Caco-2 (cell line): ENCODE data around the gene P3H2. TPM values are rescaled to one million over a fixed set of nuclear protein-coding genes. Genes with fewer than 3 reads are reported as not detected.

Source experiments
- BruUV-seq: library from RNA; stranded (reverse); fragments of 400-500 nt; replicated peaks from 2 replicates; lab custom pipeline; 2021; lab: Mats Ljungman, UMichigan
- CTCF ChIA-PET: fragments of 300-600 bp; sonication (Branson Sonifier 250); formaldehyde crosslinking; loops from one replicate; lab custom pipeline; 2022; ENCODE audit warnings: antibody characterized with exemption; lab: Charles Lee
- POLR2A ChIA-PET: fragments of 300-600 bp; sonication (Branson Sonifier 250); formaldehyde crosslinking; loops from one replicate; lab custom pipeline; 2022; ENCODE audit warnings: antibody characterized with exemption; lab: Charles Lee
- DNase-seq, 2 experiments: peaks; one replicate each; pipeline versions ENCODE4 v3.0.0 to v3.0.0-alpha.2; 2020 to 2022
- H3K27me3 ChIP-seq: replicated peaks from 2 replicates; pipeline ENCODE4 v1.6.0; 2011; ENCODE audit warnings: low read length; ENCODE audit not compliant: control insufficient read depth, insufficient read depth
- H3K36me3 ChIP-seq: 2 replicates; pipeline ENCODE4 v1.5.1; 2011; ENCODE audit warnings: low read length; ENCODE audit not compliant: control insufficient read depth, insufficient read depth
- H3K4me1 ChIP-seq: fragments of 250-450 bp; sonication (Bioruptor Pico); 2 replicates; pipeline ENCODE4 v1.5.1; 2020; ENCODE audit warnings: mild to moderate bottlenecking
- H3K4me3 ChIP-seq: 2 replicates; pipeline ENCODE4 v1.5.1; 2011; ENCODE audit warnings: low read depth, mild to moderate bottlenecking, control low read depth, low read length
- H3K9me3 ChIP-seq: fragments of 250-450 bp; sonication (Bioruptor Pico); 2 replicates; pipeline ENCODE4 v1.5.1; 2020; ENCODE audit warnings: mild to moderate bottlenecking, moderate library complexity
- H3K27ac Mint-ChIP-seq: one replicate; pipeline ENCODE4 v1.8.0; 2022; ENCODE audit warnings: mixed read lengths; ENCODE audit not compliant: unreplicated experiment
- H3K27me3 Mint-ChIP-seq: one replicate; pipeline ENCODE4 v1.8.0; 2022; ENCODE audit warnings: mixed read lengths; ENCODE audit not compliant: insufficient read depth, unreplicated experiment
- H3K36me3 Mint-ChIP-seq: one replicate; pipeline ENCODE4 v1.8.0; 2022; ENCODE audit warnings: mild to moderate bottlenecking, mixed read lengths; ENCODE audit not compliant: insufficient read depth, unreplicated experiment
- H3K4me1 Mint-ChIP-seq: one replicate; pipeline ENCODE4 v1.8.0; 2022; ENCODE audit warnings: low read depth, mixed read lengths; ENCODE audit not compliant: unreplicated experiment
- H3K4me3 Mint-ChIP-seq: one replicate; pipeline ENCODE4 v1.8.0; 2022; ENCODE audit warnings: mild to moderate bottlenecking, moderate library complexity, mixed read lengths; ENCODE audit not compliant: unreplicated experiment
- H3K9me3 Mint-ChIP-seq: one replicate; pipeline ENCODE4 v1.8.0; 2022; ENCODE audit warnings: mixed read lengths; ENCODE audit not compliant: unreplicated experiment
- CTCF ChIP-seq, 2 experiments: fragments of 200-600 bp in 1 of 2; IDR thresholded peaks; 1 replicate in 1 of 2; 2 replicates in 1 of 2; pipeline versions ENCODE4 v1.5.1 to v1.8.0; 2011 to 2022; ENCODE audit warnings: antibody characterized with exemption in 1 of 2, control low read depth in 1 of 2, inconsistent platforms in 1 of 2, low read depth in 1 of 2, low read length in 1 of 2, mild to moderate bottlenecking in 1 of 2, moderate library complexity in 1 of 2; ENCODE audit not compliant: insufficient read depth in 1 of 2, severe bottlenecking in 1 of 2, unreplicated experiment in 1 of 2
- intact Hi-C: fragments of 100-400 bp; cut with micrococcal nuclease; formaldehyde crosslinking; loops from one replicate; pipeline ENCODE4 v1.10.0; 2022; ENCODE audit not compliant: unreplicated experiment
- total RNA-seq: library from RNA; stranded (reverse); gene quantifications from 2 replicates; pipeline ENCODE4 v1.2.3, GENCODE V29; 2022

P3H2 gene
- total RNA-seq, 1 experiment from 2014 or later = 55.8 TPM

DNA sequence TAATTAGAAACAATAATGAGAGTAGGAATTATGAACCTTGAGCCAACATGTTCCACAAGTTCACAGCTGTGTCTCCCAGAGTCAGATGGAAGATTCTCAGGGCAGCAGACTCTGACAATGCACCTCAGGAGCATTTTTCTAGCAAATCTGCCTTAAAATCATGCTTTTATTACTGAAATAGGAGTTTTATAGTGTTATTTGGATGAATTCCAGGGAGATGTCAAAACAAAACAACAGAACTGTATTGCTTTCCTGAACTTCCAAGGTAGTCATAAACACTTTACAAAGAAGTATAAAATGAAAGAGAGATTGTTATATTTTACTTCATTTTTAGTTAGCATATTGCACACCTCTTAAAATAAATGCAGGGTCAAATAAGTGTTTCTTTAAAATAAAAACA, 77.0 kb downstream of the P3H2 start:
- H3K4me1 Mint-ChIP-seq = no peaks in the 10 kb centered on the region
- CTCF ChIA-PET = interaction anchor here (0.5 to 0.6 kb wide), 2 partner anchors 11 to 166 kb away, joined by 3 read pairs; no protein-coding TSS in a partner anchor
- Histone ChIP-seq H3K9me3 (no peaks in the 10 kb centered on the region), H3K4me1 (no peaks in the 10 kb centered on the region; the same call in 1 of the 2 replicates), H3K36me3 (no peaks in the 10 kb centered on the region), H3K27me3 (no peaks in the 10 kb centered on the region), H3K4me3 (no peak overlapping the region)
- TF ChIP-seq CTCF (IDR thresholded peaks at IDR 0.05; ENCODE audit: insufficient read depth in 1 of 2, low read depth in 1 of 2, low read length in 1 of 2, severe bottlenecking in 1 of 2, unreplicated experiment in 1 of 2) = no peak
- no peaks in the 10 kb centered on the region for H3K36me3 Mint-ChIP-seq
- no peak overlapping the region for H3K4me3 Mint-ChIP-seq
- H3K27ac Mint-ChIP-seq = no peak overlapping the region
- no peaks in the 10 kb centered on the region for H3K27me3 Mint-ChIP-seq
- no peaks in the 10 kb centered on the region for H3K9me3 Mint-ChIP-seq
- no peak for DNase-seq
- no TSS peak for BruUV-seq
- intact Hi-C loops = no loop called here
- POLR2A ChIA-PET = no interaction called here

DNA sequence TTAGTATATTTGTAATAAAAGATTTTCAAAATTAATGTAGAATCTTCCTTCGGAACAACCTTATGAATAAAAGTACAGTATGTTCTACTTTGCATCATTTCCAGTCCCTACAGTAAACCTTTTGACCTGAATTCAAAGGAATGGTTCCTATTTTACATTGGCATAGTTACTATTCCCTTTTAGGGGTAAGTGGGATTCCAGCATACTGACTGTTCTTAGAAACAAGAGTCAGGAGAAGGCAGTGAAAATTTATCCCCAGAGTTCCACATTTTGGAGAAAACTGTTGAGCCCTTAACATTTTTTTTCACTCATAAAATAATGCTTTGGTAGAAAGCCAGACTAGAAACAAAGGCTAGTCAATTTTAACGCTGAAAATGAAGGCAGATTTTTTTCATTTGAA, 78.1 kb downstream of the P3H2 start:
- Histone ChIP-seq H3K27me3 (no peaks in the 10 kb centered on the region), H3K9me3 (no peaks in the 10 kb centered on the region), H3K4me3 (no peak overlapping the region), H3K4me1 (peaks cover 8% of the 10 kb centered on the region), H3K36me3 (no peaks in the 10 kb centered on the region)
- Mint-ChIP-seq H3K36me3 (no peaks in the 10 kb centered on the region), H3K4me3 (no peak overlapping the region), H3K27ac (no peak overlapping the region), H3K4me1 (peaks cover 10% of the 10 kb centered on the region), H3K27me3 (no peaks in the 10 kb centered on the region), H3K9me3 (no peaks in the 10 kb centered on the region)
- POLR2A ChIA-PET = no interaction called here
- CTCF ChIA-PET = no interaction called here
- intact Hi-C loops = no loop called here
- no peak for TF ChIP-seq CTCF (IDR thresholded peaks at IDR 0.05; ENCODE audit: insufficient read depth in 1 of 2, low read depth in 1 of 2, low read length in 1 of 2, severe bottlenecking in 1 of 2, unreplicated experiment in 1 of 2)
- DNase-seq = no peak
- no TSS peak for BruUV-seq

GRCh38 chr3:190041333-190042041, 79.2 kb downstream of the P3H2 start:
- H3K9me3 Mint-ChIP-seq = no peaks in the 10 kb centered on the region

More at GRCh38 chr3:190041333-190042041, 79.2 kb downstream of the P3H2 start:
- Histone ChIP-seq H3K36me3 (no peaks in the 10 kb centered on the region), H3K4me1 (peaks cover 9% of the 10 kb centered on the region), H3K27me3 (no peaks in the 10 kb centered on the region), H3K4me3 (no peak overlapping the region), H3K9me3 (no peaks in the 10 kb centered on the region)
- CTCF ChIA-PET = no interaction called here
- Mint-ChIP-seq H3K27me3 (no peaks in the 10 kb centered on the region), H3K36me3 (no peaks in the 10 kb centered on the region), H3K4me3 (no peak overlapping the region), H3K4me1 (peaks cover 11% of the 10 kb centered on the region), H3K27ac (no peak overlapping the region)
- no peak for TF ChIP-seq CTCF (IDR thresholded peaks at IDR 0.05; ENCODE audit: insufficient read depth in 1 of 2, low read depth in 1 of 2, low read length in 1 of 2, severe bottlenecking in 1 of 2, unreplicated experiment in 1 of 2)
- POLR2A ChIA-PET = no interaction called here
- intact Hi-C loops = no loop called here
- no TSS peak for BruUV-seq
- DNase-seq = no peak
